ENCODE measurements around the gene MOB1B.

Gene MOB1B

DNA sequence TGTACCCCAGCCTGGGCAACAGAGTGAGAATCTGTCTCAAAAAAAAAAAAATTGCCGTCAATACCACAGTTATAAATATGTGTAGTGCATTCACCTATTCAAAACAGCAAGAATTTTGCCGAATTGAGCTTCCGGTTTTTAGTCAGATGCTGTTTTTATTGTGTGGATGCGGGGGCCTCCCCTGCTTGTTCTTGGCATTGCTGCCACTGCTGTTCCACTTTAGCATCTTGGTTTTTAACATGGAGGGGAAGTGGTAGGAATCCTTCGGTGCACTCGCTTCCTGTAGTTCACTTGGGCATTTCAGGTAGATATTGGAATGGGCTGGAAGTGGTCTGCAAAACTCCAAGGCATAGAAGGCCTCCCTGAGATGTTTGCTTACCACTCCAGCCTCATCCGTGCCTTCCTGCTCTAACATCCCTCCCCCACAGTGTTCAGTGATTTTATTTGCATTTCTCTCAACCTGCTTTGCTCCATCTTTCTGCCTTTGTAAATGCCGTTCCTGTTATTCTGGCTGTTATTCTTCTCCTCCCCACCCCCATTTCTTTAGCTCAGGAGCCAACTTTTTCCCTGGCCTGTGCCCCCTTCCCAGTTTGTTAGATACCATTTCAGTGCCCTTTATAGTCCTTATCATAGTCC, 25.5 kb downstream of the MOB1B start:
- H3K4me3 Mint-ChIP-seq, result peak overlapping the region; percentile 74
- ATAC-seq (ENCODE audit: low read depth) (peak; percentile 70), DNase-seq (ENCODE audit: low spot score in 2 of 2) (peak; percentile 37 to 48)
- peaks cover 26% of the 10 kb centered on the region for H3K4me1 Mint-ChIP-seq
- no peaks in the 10 kb centered on the region for H3K36me3 Mint-ChIP-seq
- no peaks in the 10 kb centered on the region for H3K27me3 Mint-ChIP-seq
- H3K9me3 Mint-ChIP-seq, result no peaks in the 10 kb centered on the region
- peak overlapping the region; percentile 95 for H3K27ac Mint-ChIP-seq

DNA sequence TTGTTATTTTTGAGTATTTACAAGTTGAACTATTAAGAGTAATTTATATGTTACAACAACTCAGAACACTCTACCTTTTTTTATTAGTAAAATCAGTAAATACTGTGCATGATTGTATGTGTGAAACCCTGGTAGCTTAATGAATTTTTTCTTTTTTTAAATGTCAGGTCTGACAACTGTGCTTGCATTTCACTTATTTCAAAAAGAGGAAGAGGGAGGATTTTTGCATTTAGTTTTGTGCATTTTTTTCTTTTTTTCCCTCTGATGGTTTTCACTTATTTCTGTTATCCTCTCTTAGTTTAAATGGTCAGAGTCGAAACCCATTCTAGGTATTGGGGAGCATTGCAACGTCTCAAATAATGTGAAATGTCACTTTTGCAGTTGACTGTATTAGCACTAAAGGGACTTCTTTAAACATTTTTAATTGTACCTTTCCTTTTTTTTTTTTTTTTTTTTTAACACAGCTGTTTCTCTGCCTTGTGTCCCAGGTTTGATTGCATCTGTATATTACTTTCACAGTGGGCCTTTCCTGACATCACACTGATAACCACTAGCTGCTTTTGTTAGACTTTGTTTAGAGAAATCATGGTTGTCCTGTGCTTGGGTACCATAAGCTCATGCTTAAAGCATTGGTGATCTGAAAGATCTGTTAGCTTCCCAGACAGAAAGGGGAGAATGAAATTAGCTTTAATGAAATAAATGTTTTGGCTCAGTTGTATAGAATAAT, 28.5 kb downstream of the MOB1B start:
- H3K27me3 Mint-ChIP-seq, result no peaks in the 10 kb centered on the region
- H3K4me1 Mint-ChIP-seq, result peaks cover 23% of the 10 kb centered on the region
- H3K9me3 Mint-ChIP-seq, result no peaks in the 10 kb centered on the region
- peak overlapping the region; percentile 47 for H3K27ac Mint-ChIP-seq
- H3K4me3 Mint-ChIP-seq, result peak overlapping the region; percentile 39
- DNase-seq (ENCODE audit: low spot score in 2 of 2), result no peak
- H3K36me3 Mint-ChIP-seq, result no peaks in the 10 kb centered on the region
- no peak for ATAC-seq (ENCODE audit: low read depth)

DNA sequence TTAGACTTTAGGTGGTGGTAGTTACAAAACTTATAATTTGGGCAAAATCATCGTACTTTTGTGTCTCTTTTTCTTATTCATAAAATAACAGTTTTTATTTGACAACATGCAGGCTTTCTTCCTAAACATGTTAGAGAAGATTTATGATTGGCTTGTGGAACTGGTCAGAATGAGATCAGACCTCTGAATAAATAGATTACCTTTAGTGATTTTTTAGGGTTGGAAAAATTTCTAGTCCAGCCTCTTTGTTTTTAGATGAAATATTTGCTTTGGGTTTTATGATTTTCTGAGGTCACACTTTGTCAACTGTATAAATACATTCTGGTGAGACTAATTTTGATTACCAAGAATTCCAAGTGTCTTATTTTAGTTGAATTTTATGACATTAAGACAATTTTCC, 29.2 kb downstream of the MOB1B start:
- no peak for ATAC-seq (ENCODE audit: low read depth)
- H3K27me3 Mint-ChIP-seq, result no peaks in the 10 kb centered on the region
- no peaks in the 10 kb centered on the region for H3K36me3 Mint-ChIP-seq
- peak overlapping the region; percentile 47 for H3K27ac Mint-ChIP-seq
- no peaks in the 10 kb centered on the region for H3K9me3 Mint-ChIP-seq
- no peak for DNase-seq (ENCODE audit: low spot score in 2 of 2)
- H3K4me3 Mint-ChIP-seq, result no peak overlapping the region
- peaks cover 17% of the 10 kb centered on the region for H3K4me1 Mint-ChIP-seq

DNA sequence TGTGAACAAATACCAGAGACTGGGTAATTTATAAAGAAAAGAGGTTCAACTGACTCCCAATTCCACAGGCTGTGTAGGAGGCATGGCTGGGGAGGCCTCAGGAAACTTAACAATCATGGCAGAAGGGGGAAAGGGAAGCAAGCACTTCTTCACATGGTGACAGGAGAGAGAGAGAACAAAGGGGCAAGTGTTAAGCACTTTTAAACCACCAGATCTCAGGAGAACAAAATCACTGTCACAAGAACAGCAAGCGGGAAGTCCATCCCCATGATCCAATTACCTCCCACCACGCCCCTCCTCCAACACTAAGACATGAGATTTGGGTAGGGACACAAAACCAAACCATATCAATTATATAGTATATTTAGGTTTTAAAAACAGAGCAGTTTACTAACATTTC, 30.8 kb downstream of the MOB1B start:
- no peaks in the 10 kb centered on the region for H3K9me3 Mint-ChIP-seq
- H3K27ac Mint-ChIP-seq, result no peak overlapping the region
- H3K27me3 Mint-ChIP-seq, result no peaks in the 10 kb centered on the region
- no peak overlapping the region for H3K4me3 Mint-ChIP-seq
- no peak for ATAC-seq (ENCODE audit: low read depth)
- no peak for DNase-seq (ENCODE audit: low spot score in 2 of 2)
- no peaks in the 10 kb centered on the region for H3K36me3 Mint-ChIP-seq
- peaks cover 8% of the 10 kb centered on the region for H3K4me1 Mint-ChIP-seq

DNA sequence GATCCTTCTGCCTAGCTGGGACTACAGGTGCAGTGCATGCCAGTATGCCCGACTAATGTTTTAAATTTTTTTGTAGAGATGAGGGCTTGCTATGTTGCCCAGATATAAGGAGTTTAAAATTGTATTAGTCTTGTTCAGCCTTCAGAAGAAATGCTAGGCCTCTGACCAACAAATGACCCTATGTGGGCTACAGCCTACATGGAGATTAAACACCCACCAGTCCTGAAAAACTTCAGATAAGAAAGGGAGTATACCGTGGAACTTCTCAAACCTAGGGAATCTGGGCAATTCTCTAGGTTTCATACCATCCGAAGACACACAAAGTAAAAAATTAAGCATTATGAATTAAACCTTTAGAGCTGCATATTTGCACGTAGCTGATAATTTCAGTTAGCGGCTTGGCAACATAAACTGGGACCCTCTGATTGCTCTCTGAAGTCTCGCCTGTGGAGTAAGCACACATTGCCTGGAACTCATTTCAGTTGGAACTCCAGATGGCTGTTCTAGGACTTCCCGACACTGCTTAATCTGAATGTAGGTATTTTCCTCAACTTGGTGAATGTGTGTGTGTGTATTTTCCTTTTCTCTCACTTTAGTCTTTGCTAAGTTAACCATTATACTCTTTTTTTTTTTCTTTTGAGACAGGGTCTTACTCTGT, 33.0 kb downstream of the MOB1B start:
- no peak overlapping the region for H3K4me3 Mint-ChIP-seq
- H3K36me3 Mint-ChIP-seq, result peaks cover 3% of the 10 kb centered on the region
- H3K27me3 Mint-ChIP-seq, result no peaks in the 10 kb centered on the region
- DNase-seq (ENCODE audit: low spot score in 2 of 2) (no peak), ATAC-seq (ENCODE audit: low read depth) (no peak)
- H3K27ac Mint-ChIP-seq, result no peak overlapping the region
- no peaks in the 10 kb centered on the region for H3K9me3 Mint-ChIP-seq
- H3K4me1 Mint-ChIP-seq, result peaks cover 10% of the 10 kb centered on the region

DNA sequence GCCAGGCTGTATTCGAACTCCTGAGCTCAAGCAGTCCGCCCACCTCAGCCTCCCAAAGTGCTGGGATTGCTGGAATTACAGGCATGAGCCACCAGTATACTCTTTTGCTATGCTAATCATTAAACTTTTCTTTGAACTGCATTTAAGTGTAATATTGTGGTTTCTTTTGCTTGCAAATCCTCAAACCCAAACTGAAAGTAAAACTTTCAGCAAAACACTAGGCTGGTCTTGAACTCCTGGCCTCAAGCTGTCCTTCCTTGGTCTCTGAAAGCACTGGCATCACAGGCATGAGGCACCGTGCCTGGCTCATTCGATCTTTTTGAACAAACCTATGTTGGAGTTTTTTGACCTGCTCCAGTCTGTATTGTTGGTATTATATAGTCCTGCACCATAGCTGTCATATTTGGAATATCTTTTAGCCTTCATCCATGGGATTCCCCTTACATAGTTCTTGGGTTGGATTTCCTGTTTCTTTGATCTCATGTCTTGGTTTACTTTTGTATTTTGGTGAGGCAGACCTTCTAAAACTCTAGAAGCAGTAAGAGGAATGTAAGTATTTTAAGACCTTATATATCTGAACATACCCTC, 34.1 kb downstream of the MOB1B start:
- DNase-seq (ENCODE audit: low spot score in 2 of 2), result no peak
- peaks cover 6% of the 10 kb centered on the region for H3K4me1 Mint-ChIP-seq
- no peaks in the 10 kb centered on the region for H3K9me3 Mint-ChIP-seq
- H3K27me3 Mint-ChIP-seq, result no peaks in the 10 kb centered on the region
- H3K4me3 Mint-ChIP-seq, result no peak overlapping the region
- H3K27ac Mint-ChIP-seq, result no peak overlapping the region
- ATAC-seq (ENCODE audit: low read depth), result no peak
- peaks cover 6% of the 10 kb centered on the region for H3K36me3 Mint-ChIP-seq

DNA sequence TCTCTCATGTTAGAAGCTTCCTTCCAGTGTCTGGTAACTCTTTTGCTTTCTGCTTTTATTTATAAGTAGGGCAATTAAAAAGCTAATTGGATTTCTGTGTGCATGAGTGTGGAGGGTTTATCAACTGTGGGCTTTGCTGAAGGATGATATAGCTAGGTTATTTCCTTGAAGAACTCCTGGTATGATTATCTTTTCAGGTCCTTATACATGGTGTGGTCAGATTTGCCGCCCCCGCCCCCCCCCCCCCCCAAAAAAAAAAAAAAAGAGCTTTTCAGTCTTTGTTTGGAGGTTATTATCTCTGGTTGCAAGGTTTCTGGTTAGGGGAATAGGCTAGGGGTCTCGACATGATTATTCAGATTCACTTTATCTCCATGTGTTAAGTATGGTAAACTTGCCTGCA, 35.9 kb downstream of the MOB1B start:
- no peak overlapping the region for H3K4me3 Mint-ChIP-seq
- peaks cover 10% of the 10 kb centered on the region for H3K4me1 Mint-ChIP-seq
- ATAC-seq (ENCODE audit: low read depth) (no peak), DNase-seq (ENCODE audit: low spot score in 2 of 2) (no peak)
- H3K36me3 Mint-ChIP-seq, result peaks cover 6% of the 10 kb centered on the region
- no peaks in the 10 kb centered on the region for H3K27me3 Mint-ChIP-seq
- no peak overlapping the region for H3K27ac Mint-ChIP-seq
- no peaks in the 10 kb centered on the region for H3K9me3 Mint-ChIP-seq

DNA sequence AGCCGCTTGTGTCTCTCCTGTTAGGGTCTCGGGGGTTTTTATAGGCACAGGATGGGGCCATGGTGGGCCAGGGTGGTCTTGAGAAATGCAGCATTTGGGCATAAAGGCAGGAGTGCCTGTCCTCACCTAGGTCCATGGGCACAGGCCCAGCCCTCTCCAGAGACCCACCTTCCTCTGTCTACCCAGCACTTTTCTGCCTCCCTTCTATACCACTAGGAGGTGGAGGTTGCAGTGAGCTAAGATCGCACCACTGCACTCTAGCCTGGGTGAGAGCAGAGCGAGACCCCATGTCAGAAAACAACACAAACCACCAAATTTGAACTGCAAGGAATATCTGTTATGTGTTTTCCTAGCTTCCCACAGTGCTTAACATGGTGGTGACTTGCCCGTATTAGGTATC, 38.0 kb downstream of the MOB1B start:
- ATAC-seq (ENCODE audit: low read depth) (no peak), DNase-seq (ENCODE audit: low spot score in 2 of 2) (no peak)
- Mint-ChIP-seq H3K27ac (no peak overlapping the region), H3K9me3 (no peaks in the 10 kb centered on the region), H3K4me1 (peaks cover 24% of the 10 kb centered on the region), H3K4me3 (no peak overlapping the region), H3K27me3 (no peaks in the 10 kb centered on the region), H3K36me3 (peaks cover 6% of the 10 kb centered on the region)

DNA sequence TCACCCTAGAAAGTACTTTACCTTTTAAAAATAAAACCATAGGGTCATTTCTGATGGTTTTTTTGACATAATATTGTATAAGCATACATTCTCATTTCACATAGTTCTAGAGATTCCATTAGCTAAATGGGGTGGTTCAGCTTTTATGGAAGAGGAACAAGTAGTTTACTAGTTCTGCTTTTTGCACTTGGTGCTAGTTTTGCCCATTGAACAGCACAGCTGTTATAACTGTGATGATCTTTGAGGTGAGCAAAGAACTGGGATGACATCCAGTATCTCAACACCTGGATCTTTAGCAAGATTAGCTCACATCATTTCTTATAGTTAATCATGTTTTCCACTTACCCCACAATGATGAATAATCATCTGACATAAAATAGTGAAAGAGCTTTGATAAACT, 40.9 kb downstream of the MOB1B start:
- H3K9me3 Mint-ChIP-seq, result no peaks in the 10 kb centered on the region
- no peak overlapping the region for H3K4me3 Mint-ChIP-seq
- no peaks in the 10 kb centered on the region for H3K27me3 Mint-ChIP-seq
- peaks cover 6% of the 10 kb centered on the region for H3K36me3 Mint-ChIP-seq
- H3K4me1 Mint-ChIP-seq, result peaks cover 22% of the 10 kb centered on the region
- peak overlapping the region; percentile 35 for H3K27ac Mint-ChIP-seq
- peak; percentile 92 for ATAC-seq (ENCODE audit: low read depth)
- no peak for DNase-seq (ENCODE audit: low spot score in 2 of 2)

DNA sequence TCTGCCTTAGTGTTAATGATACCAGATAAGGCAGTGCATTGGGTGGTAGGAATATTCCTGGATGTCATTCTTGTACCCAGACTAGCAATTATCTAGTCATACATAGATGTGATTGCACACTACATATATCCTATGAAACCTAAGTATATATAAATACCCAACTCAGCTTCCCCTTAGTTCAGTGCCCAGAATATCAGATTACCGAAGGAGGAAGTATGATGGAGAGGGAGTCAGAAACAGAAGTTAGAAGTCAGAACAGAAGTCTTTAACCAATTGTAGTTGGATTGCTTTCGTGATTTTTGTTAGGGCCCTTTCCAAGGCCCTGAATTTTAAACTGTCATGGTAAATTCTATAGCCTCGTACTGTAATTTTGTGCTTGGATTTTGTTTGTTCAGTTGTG, 42.9 kb downstream of the MOB1B start:
- ATAC-seq (ENCODE audit: low read depth), result peak; percentile 54
- Mint-ChIP-seq H3K9me3 (no peaks in the 10 kb centered on the region), H3K4me1 (peaks cover 27% of the 10 kb centered on the region)

DNA sequence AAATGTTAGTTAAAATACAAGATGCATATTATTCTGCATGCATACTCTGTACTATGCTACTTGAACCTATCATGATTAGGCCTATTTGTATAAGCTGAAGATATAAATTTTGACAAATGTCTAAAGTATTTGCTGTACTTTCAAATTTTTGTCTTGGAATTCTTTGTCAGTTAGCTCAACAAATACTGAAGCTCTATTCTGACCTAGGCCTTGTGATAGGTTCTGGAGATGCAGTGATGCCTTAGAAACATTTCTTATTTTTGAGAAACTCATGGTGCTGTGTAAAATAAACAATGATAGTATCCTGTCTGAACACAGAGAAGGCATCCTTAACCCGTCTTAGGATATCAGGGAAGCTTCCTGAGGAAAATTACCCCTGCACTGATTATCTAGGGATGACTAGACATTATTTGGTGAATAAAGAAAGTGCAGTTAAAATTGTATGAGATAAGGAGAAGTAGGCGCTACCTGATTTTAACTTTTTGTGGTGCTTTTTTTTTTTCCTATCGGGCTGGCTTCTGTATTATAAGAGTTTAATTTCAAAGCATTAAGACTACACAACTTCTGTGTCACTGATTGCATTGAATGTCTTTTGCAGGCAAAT, 43.4 kb downstream of the MOB1B start:
- Mint-ChIP-seq H3K27me3 (no peaks in the 10 kb centered on the region), H3K4me3 (no peak overlapping the region), H3K36me3 (peaks cover 2% of the 10 kb centered on the region), H3K27ac (no peak overlapping the region), H3K4me1 (peaks cover 27% of the 10 kb centered on the region), H3K9me3 (no peaks in the 10 kb centered on the region)
- DNase-seq (ENCODE audit: low spot score in 2 of 2) (no peak), ATAC-seq (ENCODE audit: low read depth) (no peak)

More for the DNA sequence above, 42.9 kb downstream of the MOB1B start:
- Mint-ChIP-seq H3K27ac (peak overlapping the region; percentile 77), H3K36me3 (peaks cover 3% of the 10 kb centered on the region), H3K27me3 (no peaks in the 10 kb centered on the region), H3K4me3 (no peak overlapping the region)
- DNase-seq (ENCODE audit: low spot score in 2 of 2), result no peak

DNA sequence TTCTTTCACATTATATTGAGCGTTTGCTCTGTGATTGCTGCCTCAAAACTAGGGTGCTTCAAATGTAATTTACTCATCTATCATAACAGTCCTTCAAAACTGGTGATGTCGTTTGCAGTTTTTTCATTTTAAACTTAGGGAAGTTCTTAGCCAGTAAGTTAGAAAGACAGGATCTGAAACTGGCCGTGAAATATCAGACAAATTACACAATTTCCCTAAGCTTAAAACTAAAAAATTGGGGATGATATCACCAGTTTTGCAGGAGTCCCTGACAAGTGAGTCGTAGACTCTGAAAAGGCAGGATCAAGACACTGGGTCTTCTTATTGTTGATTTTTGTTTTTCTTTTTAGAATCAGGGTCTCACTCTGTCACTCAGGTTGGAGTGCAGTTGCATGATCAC, 44.8 kb downstream of the MOB1B start:
- Mint-ChIP-seq H3K4me1 (peaks cover 27% of the 10 kb centered on the region), H3K4me3 (no peak overlapping the region), H3K27me3 (no peaks in the 10 kb centered on the region), H3K36me3 (no peaks in the 10 kb centered on the region), H3K27ac (no peak overlapping the region), H3K9me3 (no peaks in the 10 kb centered on the region)
- no peak for ATAC-seq (ENCODE audit: low read depth)
- DNase-seq (ENCODE audit: low spot score in 2 of 2), result no peak

DNA sequence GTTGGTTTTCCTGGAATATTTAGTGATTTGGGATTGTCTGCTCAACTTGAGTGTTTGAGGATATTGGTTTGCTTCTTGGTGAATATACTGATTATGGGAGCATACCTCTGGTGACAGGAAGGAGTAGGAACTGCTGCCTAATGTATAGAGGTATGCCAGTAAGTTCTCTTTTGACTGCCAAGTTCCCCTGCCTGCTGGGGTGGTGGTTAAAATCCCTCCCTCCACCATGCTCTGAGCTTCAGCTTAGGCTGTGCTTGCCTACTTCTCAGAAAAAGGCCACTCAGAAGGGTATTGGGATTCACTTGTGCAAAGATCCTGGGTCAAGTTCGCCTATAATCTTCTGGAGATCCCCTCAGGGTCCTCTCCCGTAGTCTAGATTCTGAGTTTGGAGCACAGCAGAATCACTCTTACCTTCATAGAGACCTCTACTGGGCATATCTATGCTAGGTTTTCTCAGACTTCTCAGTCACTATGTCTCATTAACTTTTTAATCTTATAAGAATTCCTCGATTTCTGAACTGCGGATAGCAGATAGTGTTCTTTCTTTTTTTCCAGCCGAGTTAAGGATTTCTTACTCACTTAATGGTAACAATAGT, 46.6 kb downstream of the MOB1B start:
- H3K4me1 Mint-ChIP-seq, result peaks cover 18% of the 10 kb centered on the region
- DNase-seq (ENCODE audit: low spot score in 2 of 2) (no peak), ATAC-seq (ENCODE audit: low read depth) (peak; percentile 62)
- no peaks in the 10 kb centered on the region for H3K9me3 Mint-ChIP-seq
- H3K27ac Mint-ChIP-seq, result no peak overlapping the region
- H3K27me3 Mint-ChIP-seq, result no peaks in the 10 kb centered on the region
- H3K36me3 Mint-ChIP-seq, result no peaks in the 10 kb centered on the region
- H3K4me3 Mint-ChIP-seq, result no peak overlapping the region

DNA sequence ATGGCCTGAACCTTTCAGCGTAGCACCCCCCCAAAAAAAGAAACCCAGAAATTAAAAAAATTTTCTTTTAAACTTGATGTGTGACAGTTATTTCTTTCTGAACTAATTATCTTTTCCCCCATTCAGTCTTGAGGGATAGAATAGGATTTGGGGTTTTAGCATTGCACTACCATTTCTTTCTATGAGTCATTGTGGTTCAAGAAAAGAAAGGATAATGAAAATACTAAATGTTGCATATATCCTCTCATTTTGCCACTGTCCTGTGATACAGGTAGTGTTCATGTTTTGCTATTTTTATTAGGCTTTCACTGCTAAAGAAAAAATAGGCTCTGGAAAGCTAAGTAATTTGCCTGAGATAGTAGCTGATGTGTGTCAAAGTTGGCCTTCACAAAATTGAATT, 51.9 kb downstream of the MOB1B start:
- ATAC-seq (ENCODE audit: low read depth), result no peak
- Mint-ChIP-seq H3K27ac (no peak overlapping the region), H3K4me3 (no peak overlapping the region)

More for the DNA sequence above, 51.9 kb downstream of the MOB1B start:
- Mint-ChIP-seq H3K36me3 (no peaks in the 10 kb centered on the region), H3K9me3 (no peaks in the 10 kb centered on the region), H3K27me3 (no peaks in the 10 kb centered on the region), H3K4me1 (peaks cover 3% of the 10 kb centered on the region)
- DNase-seq (ENCODE audit: low spot score in 2 of 2), result no peak

Data from memory B cell (primary cell).